ENCODE results near the gene COL4A1.
A peak's percentile ranks its signal among the peaks of the same experiment; 100 is the strongest.

The COL4A1 gene

GRCh38 chr13:110244071-110244830 lies 62.7 kb downstream of the COL4A1 start:
- DNase-seq (ENCODE audit: low read depth) = peak; percentile 78
- H3K4me3 ChIP-seq (ENCODE audit: control insufficient read depth, low read depth, low read length) = no peak overlapping the region
- TF ChIP-seq CTCF (IDR thresholded peaks at IDR 0.05; ENCODE audit: control insufficient read depth, insufficient read depth, low read depth, low read length, missing control alignments) = no peak

- no peak for TF ChIP-seq CTCF (IDR thresholded peaks at IDR 0.05; ENCODE audit: control insufficient read depth, insufficient read depth, low read depth, low read length, missing control alignments)
- no peak for DNase-seq (ENCODE audit: low read depth)
- H3K4me3 ChIP-seq (ENCODE audit: control insufficient read depth, low read depth, low read length) = no peak overlapping the region
Measured at GRCh38 chr13:110242615-110243014, 64.3 kb downstream of the COL4A1 start.

- no peak for DNase-seq (ENCODE audit: low read depth)
- no peak for TF ChIP-seq CTCF (IDR thresholded peaks at IDR 0.05; ENCODE audit: control insufficient read depth, insufficient read depth, low read depth, low read length, missing control alignments)
Measured at GRCh38 chr13:110240943-110241342, 66.0 kb downstream of the COL4A1 start.

GRCh38 chr13:110240352-110240751 lies 66.6 kb downstream of the COL4A1 start:
- H3K4me3 ChIP-seq (ENCODE audit: control insufficient read depth, low read depth, low read length) = no peak overlapping the region
- no peak for TF ChIP-seq CTCF (IDR thresholded peaks at IDR 0.05; ENCODE audit: control insufficient read depth, insufficient read depth, low read depth, low read length, missing control alignments)
- no peak for DNase-seq (ENCODE audit: low read depth)

More at GRCh38 chr13:110240943-110241342, 66.0 kb downstream of the COL4A1 start:
- no peak overlapping the region for H3K4me3 ChIP-seq (ENCODE audit: control insufficient read depth, low read depth, low read length)

GRCh38 chr13:110239280-110240125 lies 67.5 kb downstream of the COL4A1 start:
- no peak for DNase-seq (ENCODE audit: low read depth)
- no peak for TF ChIP-seq CTCF (IDR thresholded peaks at IDR 0.05; ENCODE audit: control insufficient read depth, insufficient read depth, low read depth, low read length, missing control alignments)
- no peak overlapping the region for H3K4me3 ChIP-seq (ENCODE audit: control insufficient read depth, low read depth, low read length)

- no peak for TF ChIP-seq CTCF (IDR thresholded peaks at IDR 0.05; ENCODE audit: control insufficient read depth, insufficient read depth, low read depth, low read length, missing control alignments)
- no peak overlapping the region for H3K4me3 ChIP-seq (ENCODE audit: control insufficient read depth, low read depth, low read length)
- DNase-seq (ENCODE audit: low read depth) = no peak
Measured at GRCh38 chr13:110238818-110239195, 68.2 kb downstream of the COL4A1 start.

All from AG09309 (cell line).